Neural cell (in vitro differentiated cells): Measurements from ENCODE around the gene RNF212. TPM values are rescaled to one million over a fixed set of nuclear protein-coding genes. Genes with fewer than 3 reads are reported as not detected.

ENCODE experiments used
- H2AFZ ChIP-seq: fragments of 200-600, 300-800 bp; sonication (generic), shearing (Covaris generic); 2 replicates; pipeline ENCODE4 v1.6.0; 2014; ENCODE audit warnings: low read depth, mild to moderate bottlenecking, antibody characterized with exemption, low read length, moderate library complexity
- H3F3A ChIP-seq: fragments of 200-600 bp; shearing (Covaris generic); 2 replicates; pipeline ENCODE4 v1.6.1; 2016; ENCODE audit warnings: mild to moderate bottlenecking, moderate library complexity, mixed read lengths, antibody characterized with exemption, low read length; ENCODE audit not compliant: insufficient read depth, poor library complexity, severe bottlenecking
- H3K27ac ChIP-seq: fragments of 200-600, 300-800 bp; sonication (generic), shearing (Covaris generic); 2 replicates; pipeline ENCODE4 v1.5.1; 2014; ENCODE audit warnings: mild to moderate bottlenecking, low read length, moderate library complexity
- H3K27me3 ChIP-seq: fragments of 300-800, 200-600 bp; sonication (generic), shearing (Covaris generic); 2 replicates; pipeline ENCODE4 v1.6.0; 2014; ENCODE audit warnings: mild to moderate bottlenecking, low read depth, low read length, moderate library complexity; ENCODE audit not compliant: insufficient read depth
- H3K36me3 ChIP-seq: fragments of 300-800, 200-600 bp; sonication (generic), shearing (Covaris generic); 2 replicates; pipeline ENCODE4 v1.5.1; 2014; ENCODE audit warnings: mild to moderate bottlenecking, antibody characterized with exemption, low read length, moderate library complexity; ENCODE audit not compliant: insufficient read depth
- H3K4me2 ChIP-seq: fragments of 300-800, 200-600 bp; sonication (generic), shearing (Covaris generic); 2 replicates; pipeline ENCODE4 v1.6.0; 2014; ENCODE audit warnings: mild to moderate bottlenecking, low read length
- H3K4me3 ChIP-seq: fragments of 300-800, 200-600 bp; sonication (generic), shearing (Covaris generic); 2 replicates; pipeline ENCODE4 v1.5.1; 2014; ENCODE audit warnings: mild to moderate bottlenecking, low read length, moderate library complexity
- H3K79me2 ChIP-seq: fragments of 200-600 bp; shearing (Covaris generic); replicated peaks from 2 replicates; pipeline ENCODE4 v1.6.0; 2014; ENCODE audit warnings: mild to moderate bottlenecking, low read length, moderate library complexity; ENCODE audit not compliant: insufficient read depth
- H3K9ac ChIP-seq: fragments of 300-800, 200-600 bp; sonication (generic), shearing (Covaris generic); 2 replicates; pipeline ENCODE4 v1.6.1; 2016; ENCODE audit warnings: mild to moderate bottlenecking, low read length, mixed read lengths
- H3K9me2 ChIP-seq: fragments of 200-600 bp; shearing (Covaris generic); 2 replicates; pipeline ENCODE4 v1.6.1; 2016; ENCODE audit warnings: mild to moderate bottlenecking, low read length, mixed read lengths; ENCODE audit not compliant: insufficient read depth
- H3K9me3 ChIP-seq: fragments of 200-600, 300-800 bp; sonication (generic), shearing (Covaris generic); 2 replicates; pipeline ENCODE4 v1.6.1; 2016; ENCODE audit warnings: mild to moderate bottlenecking, mixed run types, low read length, moderate library complexity, mixed read lengths
- H4K20me1 ChIP-seq: fragments of 200-600 bp; shearing (Covaris generic); 2 replicates; pipeline ENCODE4 v1.6.1; 2016; ENCODE audit warnings: mild to moderate bottlenecking, mixed run types; ENCODE audit not compliant: insufficient read depth
- EP300 ChIP-seq: fragments of 450-650 bp; conservative IDR thresholded peaks from 2 replicates; pipeline ENCODE4 v1.6.1; 2014; ENCODE audit warnings: antibody characterized with exemption, mild to moderate bottlenecking, moderate library complexity; ENCODE audit not compliant: poor library complexity, severe bottlenecking
- EZH2 ChIP-seq: fragments of 200-600, 300-800 bp; shearing (Covaris generic), sonication (generic); IDR thresholded peaks from 2 replicates; pipeline ENCODE4 v1.6.1; 2014; ENCODE audit warnings: antibody characterized with exemption, low read length, borderline replicate concordance, mild to moderate bottlenecking; ENCODE audit not compliant: insufficient read depth, poor library complexity, severe bottlenecking
- MXI1 ChIP-seq: fragments of 450-650 bp; conservative IDR thresholded peaks from 2 replicates; pipeline ENCODE4 v1.6.1; 2014; ENCODE audit warnings: antibody characterized with exemption, mild to moderate bottlenecking; ENCODE audit not compliant: poor library complexity, severe bottlenecking
- POLR2AphosphoS5 ChIP-seq: IDR thresholded peaks from 2 replicates; pipeline ENCODE4 v1.6.1; 2012
- RAD21 ChIP-seq: fragments of 450-650 bp; conservative IDR thresholded peaks from 2 replicates; pipeline ENCODE4 v1.6.1; 2014; ENCODE audit warnings: antibody characterized with exemption, mild to moderate bottlenecking, moderate library complexity
- SMC3 ChIP-seq: fragments of 450-650 bp; conservative IDR thresholded peaks from 2 replicates; pipeline ENCODE4 v1.6.1; 2014; ENCODE audit warnings: antibody characterized with exemption, mild to moderate bottlenecking, moderate library complexity; ENCODE audit not compliant: poor library complexity
- TAF1 ChIP-seq: IDR thresholded peaks from 2 replicates; pipeline ENCODE4 v1.6.1; 2012; ENCODE audit warnings: low read depth
- polyA plus RNA-seq: library from polyadenylated mRNA; depleted of rRNA; stranded (reverse); fragments of >200 nt; gene quantifications from 2 replicates; pipeline ENCODE4 v1.2.3, GENCODE V29; 2014
- TF ChIP-seq, protein P1 (sequence below): IDR thresholded peaks from 2 replicates; pipeline ENCODE4 v1.6.1; 2012; ENCODE audit warnings: borderline replicate concordance
- TF ChIP-seq, protein P2 (sequence below): fragments of 450-650 bp; IDR thresholded peaks from 2 replicates; pipeline ENCODE4 v1.5.1; 2014; ENCODE audit warnings: antibody characterized with exemption, mild to moderate bottlenecking, moderate library complexity; ENCODE audit not compliant: poor library complexity, severe bottlenecking

RNF212 gene
- polyA plus RNA-seq, 1 donor from 2014 or later = 1.5 TPM

DNA sequence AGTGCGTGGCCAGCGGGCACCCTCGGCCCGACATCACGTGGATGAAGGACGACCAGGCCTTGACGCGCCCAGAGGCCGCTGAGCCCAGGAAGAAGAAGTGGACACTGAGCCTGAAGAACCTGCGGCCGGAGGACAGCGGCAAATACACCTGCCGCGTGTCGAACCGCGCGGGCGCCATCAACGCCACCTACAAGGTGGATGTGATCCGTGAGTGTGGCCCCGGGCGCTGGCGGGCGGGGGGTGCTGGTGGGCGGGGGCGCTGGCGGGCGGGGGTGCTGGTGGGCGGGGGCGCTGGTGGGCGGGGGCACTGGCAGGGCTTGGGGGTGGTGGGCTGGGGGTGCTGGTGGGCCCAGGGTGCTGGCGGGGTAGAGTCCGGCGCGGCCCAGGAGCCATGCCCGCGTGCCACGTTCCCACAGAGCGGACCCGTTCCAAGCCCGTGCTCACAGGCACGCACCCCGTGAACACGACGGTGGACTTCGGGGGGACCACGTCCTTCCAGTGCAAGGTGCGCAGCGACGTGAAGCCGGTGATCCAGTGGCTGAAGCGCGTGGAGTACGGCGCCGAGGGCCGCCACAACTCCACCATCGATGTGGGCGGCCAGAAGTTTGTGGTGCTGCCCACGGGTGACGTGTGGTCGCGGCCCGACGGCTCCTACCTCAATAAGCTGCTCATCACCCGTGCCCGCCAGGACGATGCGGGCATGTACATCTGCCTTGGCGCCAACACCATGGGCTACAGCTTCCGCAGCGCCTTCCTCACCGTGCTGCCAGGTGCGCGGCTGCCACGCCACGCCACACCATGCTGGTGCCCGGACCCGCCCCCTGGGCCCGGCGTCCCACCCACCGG lies 89.2 kb downstream of the RNF212 start:
- no peaks in the 10 kb centered on the region for H3K9me2 ChIP-seq
- no peak overlapping the region for H2AFZ ChIP-seq
- H3K4me2 ChIP-seq = no peak overlapping the region
- no peak overlapping the region for H3K9ac ChIP-seq
- H4K20me1 ChIP-seq = no peaks in the 10 kb centered on the region
- H3K27ac ChIP-seq = no peak overlapping the region
- TF ChIP-seq RAD21 = no peak
- no peak for TF ChIP-seq SMC3
- no peak for TF ChIP-seq MXI1
- TF ChIP-seq TAF1 = no peak
- TF ChIP-seq, protein P1, sequence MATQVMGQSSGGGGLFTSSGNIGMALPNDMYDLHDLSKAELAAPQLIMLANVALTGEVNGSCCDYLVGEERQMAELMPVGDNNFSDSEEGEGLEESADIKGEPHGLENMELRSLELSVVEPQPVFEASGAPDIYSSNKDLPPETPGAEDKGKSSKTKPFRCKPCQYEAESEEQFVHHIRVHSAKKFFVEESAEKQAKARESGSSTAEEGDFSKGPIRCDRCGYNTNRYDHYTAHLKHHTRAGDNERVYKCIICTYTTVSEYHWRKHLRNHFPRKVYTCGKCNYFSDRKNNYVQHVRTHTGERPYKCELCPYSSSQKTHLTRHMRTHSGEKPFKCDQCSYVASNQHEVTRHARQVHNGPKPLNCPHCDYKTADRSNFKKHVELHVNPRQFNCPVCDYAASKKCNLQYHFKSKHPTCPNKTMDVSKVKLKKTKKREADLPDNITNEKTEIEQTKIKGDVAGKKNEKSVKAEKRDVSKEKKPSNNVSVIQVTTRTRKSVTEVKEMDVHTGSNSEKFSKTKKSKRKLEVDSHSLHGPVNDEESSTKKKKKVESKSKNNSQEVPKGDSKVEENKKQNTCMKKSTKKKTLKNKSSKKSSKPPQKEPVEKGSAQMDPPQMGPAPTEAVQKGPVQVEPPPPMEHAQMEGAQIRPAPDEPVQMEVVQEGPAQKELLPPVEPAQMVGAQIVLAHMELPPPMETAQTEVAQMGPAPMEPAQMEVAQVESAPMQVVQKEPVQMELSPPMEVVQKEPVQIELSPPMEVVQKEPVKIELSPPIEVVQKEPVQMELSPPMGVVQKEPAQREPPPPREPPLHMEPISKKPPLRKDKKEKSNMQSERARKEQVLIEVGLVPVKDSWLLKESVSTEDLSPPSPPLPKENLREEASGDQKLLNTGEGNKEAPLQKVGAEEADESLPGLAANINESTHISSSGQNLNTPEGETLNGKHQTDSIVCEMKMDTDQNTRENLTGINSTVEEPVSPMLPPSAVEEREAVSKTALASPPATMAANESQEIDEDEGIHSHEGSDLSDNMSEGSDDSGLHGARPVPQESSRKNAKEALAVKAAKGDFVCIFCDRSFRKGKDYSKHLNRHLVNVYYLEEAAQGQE = no peak
- TF ChIP-seq EZH2 = no peak
- no peak for TF ChIP-seq POLR2AphosphoS5
- no peak for TF ChIP-seq EP300
- TF ChIP-seq, protein P2, sequence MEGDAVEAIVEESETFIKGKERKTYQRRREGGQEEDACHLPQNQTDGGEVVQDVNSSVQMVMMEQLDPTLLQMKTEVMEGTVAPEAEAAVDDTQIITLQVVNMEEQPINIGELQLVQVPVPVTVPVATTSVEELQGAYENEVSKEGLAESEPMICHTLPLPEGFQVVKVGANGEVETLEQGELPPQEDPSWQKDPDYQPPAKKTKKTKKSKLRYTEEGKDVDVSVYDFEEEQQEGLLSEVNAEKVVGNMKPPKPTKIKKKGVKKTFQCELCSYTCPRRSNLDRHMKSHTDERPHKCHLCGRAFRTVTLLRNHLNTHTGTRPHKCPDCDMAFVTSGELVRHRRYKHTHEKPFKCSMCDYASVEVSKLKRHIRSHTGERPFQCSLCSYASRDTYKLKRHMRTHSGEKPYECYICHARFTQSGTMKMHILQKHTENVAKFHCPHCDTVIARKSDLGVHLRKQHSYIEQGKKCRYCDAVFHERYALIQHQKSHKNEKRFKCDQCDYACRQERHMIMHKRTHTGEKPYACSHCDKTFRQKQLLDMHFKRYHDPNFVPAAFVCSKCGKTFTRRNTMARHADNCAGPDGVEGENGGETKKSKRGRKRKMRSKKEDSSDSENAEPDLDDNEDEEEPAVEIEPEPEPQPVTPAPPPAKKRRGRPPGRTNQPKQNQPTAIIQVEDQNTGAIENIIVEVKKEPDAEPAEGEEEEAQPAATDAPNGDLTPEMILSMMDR = no peak
- no peaks in the 10 kb centered on the region for H3K9me3 ChIP-seq
- no peaks in the 10 kb centered on the region for H3F3A ChIP-seq
- no peaks in the 10 kb centered on the region for H3K27me3 ChIP-seq
- no peaks in the 10 kb centered on the region for H3K36me3 ChIP-seq
- H3K79me2 ChIP-seq = peaks cover 2% of the 10 kb centered on the region
- no peak overlapping the region for H3K4me3 ChIP-seq

DNA sequence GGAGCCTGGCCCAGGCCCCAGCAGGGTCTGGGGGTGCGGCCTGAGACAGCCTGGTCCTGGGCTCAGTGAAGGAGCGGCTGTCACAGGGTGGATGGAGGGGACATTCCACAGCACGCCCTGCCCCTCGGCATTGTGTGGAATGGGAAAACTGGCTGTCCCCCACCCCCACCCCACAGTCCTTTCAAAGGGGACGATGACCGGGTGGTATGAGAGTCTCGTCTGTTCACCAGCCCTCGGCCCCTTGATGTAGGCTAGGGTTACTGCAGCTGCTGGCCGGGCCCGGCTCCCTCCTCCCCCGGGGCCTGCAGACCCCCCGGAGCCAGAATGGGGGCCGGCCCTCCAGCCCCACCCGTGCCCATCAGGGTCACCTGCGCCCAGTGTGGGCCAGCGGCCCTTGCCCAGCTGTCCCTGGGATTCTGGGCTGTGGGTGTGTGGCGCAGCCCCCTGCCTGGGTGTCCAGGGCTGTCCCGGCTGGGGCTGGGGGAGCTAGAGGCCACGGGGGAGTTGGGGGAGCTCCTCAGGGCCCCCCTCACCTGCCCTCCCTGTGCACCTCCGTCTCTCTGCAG lies 90.2 kb downstream of the RNF212 start:
- H3K9me2 ChIP-seq = no peaks in the 10 kb centered on the region
- H3K9ac ChIP-seq = no peak overlapping the region
- H3K27ac ChIP-seq = no peak overlapping the region
- no peak overlapping the region for H2AFZ ChIP-seq
- H3K4me2 ChIP-seq = no peak overlapping the region
- peaks cover 4% of the 10 kb centered on the region for H3K79me2 ChIP-seq
- no peak for TF ChIP-seq POLR2AphosphoS5
- TF ChIP-seq MXI1 = no peak
- TF ChIP-seq, protein P2 = no peak
- TF ChIP-seq EP300 = no peak
- no peak for TF ChIP-seq RAD21
- no peak for TF ChIP-seq SMC3
- no peak for TF ChIP-seq EZH2
- TF ChIP-seq, protein P1 = no peak
- TF ChIP-seq TAF1 = no peak
- no peaks in the 10 kb centered on the region for H4K20me1 ChIP-seq
- H3K9me3 ChIP-seq = no peaks in the 10 kb centered on the region
- H3K36me3 ChIP-seq = no peaks in the 10 kb centered on the region
- no peaks in the 10 kb centered on the region for H3F3A ChIP-seq
- H3K4me3 ChIP-seq = no peak overlapping the region
- no peaks in the 10 kb centered on the region for H3K27me3 ChIP-seq
